ENCODE measurements around the gene RMDN2.

DNA sequence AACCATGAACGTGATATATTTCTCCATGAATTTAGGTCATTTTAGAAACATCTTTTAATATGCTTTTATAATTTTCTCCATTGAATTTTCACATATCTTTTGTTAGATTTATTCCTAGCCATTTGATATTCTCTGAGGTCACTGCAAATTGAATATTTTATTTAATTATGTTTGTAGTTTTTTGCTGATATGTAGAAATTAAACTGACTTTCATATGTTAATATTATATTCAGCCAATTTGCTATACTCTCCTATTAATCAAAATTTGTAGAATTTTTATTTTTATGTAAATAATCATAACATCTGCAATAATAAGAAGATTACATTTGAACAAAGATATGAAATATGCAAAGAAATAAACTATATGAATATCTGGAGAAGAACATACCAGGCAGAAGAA, 46.9 kb downstream of the RMDN2 start:
- TF ChIP-seq, protein P1, sequence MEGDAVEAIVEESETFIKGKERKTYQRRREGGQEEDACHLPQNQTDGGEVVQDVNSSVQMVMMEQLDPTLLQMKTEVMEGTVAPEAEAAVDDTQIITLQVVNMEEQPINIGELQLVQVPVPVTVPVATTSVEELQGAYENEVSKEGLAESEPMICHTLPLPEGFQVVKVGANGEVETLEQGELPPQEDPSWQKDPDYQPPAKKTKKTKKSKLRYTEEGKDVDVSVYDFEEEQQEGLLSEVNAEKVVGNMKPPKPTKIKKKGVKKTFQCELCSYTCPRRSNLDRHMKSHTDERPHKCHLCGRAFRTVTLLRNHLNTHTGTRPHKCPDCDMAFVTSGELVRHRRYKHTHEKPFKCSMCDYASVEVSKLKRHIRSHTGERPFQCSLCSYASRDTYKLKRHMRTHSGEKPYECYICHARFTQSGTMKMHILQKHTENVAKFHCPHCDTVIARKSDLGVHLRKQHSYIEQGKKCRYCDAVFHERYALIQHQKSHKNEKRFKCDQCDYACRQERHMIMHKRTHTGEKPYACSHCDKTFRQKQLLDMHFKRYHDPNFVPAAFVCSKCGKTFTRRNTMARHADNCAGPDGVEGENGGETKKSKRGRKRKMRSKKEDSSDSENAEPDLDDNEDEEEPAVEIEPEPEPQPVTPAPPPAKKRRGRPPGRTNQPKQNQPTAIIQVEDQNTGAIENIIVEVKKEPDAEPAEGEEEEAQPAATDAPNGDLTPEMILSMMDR (IDR thresholded peaks at IDR 0.05; ENCODE audit: borderline replicate concordance, extremely low read depth, low read length, poor library complexity, severe bottlenecking), result no peak
- no peak for TF ChIP-seq EZH2 (IDR thresholded peaks at IDR 0.05; ENCODE audit: borderline replicate concordance, low read depth, low read length, severe bottlenecking)
